GM18907 (cell line): Measurements from ENCODE around the gene ANKMY1.
"Not testable (repeated sequence)": the region's sequence is repeated elsewhere in the genome, so short reads cannot be mapped to it uniquely, and the experiment has no call there.

Experiments used
- ATAC-seq: cut with Tn5 transposase; IDR thresholded peaks from one replicate; pipeline ENCODE4 v1.9.1; 2021; ENCODE audit warnings: mild to moderate bottlenecking, moderate library complexity; ENCODE audit not compliant: unreplicated experiment

ANKMY1 gene

GRCh38 chr2:240523451-240524281 is 34.1 kb downstream of the ANKMY1 start:
- ATAC-seq: no peak

- no peak for ATAC-seq
Observed at GRCh38 chr2:240522406-240522805, 35.4 kb downstream of the ANKMY1 start.

- not testable (repeated sequence) for ATAC-seq
Observed at GRCh38 chr2:240521885-240522284, 35.9 kb downstream of the ANKMY1 start.

GRCh38 chr2:240520974-240521350 is 36.8 kb downstream of the ANKMY1 start:
- ATAC-seq: no peak

GRCh38 chr2:240520130-240520973 is 37.4 kb downstream of the ANKMY1 start:
- ATAC-seq: no peak

- ATAC-seq: no peak
Observed at GRCh38 chr2:240519396-240520129, 38.2 kb downstream of the ANKMY1 start.

GRCh38 chr2:240518981-240519380 is 38.8 kb downstream of the ANKMY1 start:
- ATAC-seq: no peak

- no peak for ATAC-seq
Observed at GRCh38 chr2:240517342-240517741, 40.4 kb downstream of the ANKMY1 start.

- ATAC-seq: no peak
Observed at GRCh38 chr2:240514631-240515030, 43.2 kb downstream of the ANKMY1 start.

GRCh38 chr2:240513549-240514287 is 44.1 kb downstream of the ANKMY1 start:
- ATAC-seq: peak; percentile 92

GRCh38 chr2:240512666-240513535 is 44.9 kb downstream of the ANKMY1 start:
- no peak for ATAC-seq

- ATAC-seq: no peak
Observed at GRCh38 chr2:240512109-240512485, 45.7 kb downstream of the ANKMY1 start.

- no peak for ATAC-seq
Observed at GRCh38 chr2:240511351-240512108, 46.3 kb downstream of the ANKMY1 start.

- ATAC-seq: no peak
Observed at GRCh38 chr2:240510513-240511210, 47.1 kb downstream of the ANKMY1 start.

GRCh38 chr2:240509667-240510512 is 47.9 kb downstream of the ANKMY1 start:
- ATAC-seq: no peak

- no peak for ATAC-seq
Observed at GRCh38 chr2:240508832-240509545, 48.8 kb downstream of the ANKMY1 start.

GRCh38 chr2:240507778-240508251 is 50.0 kb downstream of the ANKMY1 start:
- ATAC-seq: no peak
